ENCODE data around the gene PLCL1.

Gene PLCL1

DNA sequence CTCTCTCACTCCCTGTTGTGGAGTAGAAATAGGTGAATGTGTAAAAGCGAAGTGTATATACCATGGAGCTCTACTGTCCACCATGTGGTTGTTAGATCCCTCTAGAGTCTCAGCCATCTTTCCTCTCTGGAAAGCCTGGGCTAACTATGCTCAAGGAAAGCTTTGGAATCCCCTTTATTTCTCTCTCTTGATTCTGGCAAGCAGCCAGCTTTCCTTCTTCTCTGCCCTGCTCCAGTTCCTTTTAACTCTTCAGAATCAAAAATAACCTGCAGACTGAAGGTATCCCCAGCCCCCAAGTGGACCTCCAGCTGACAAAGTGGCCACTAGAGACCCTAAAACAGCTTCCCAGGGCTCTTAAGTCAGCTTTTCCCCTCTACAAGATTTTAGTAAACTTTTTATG, 381.9 kb downstream of the PLCL1 start:
- Histone ChIP-seq H3K27ac (ENCODE audit: low read depth, low read length, poor library complexity, severe bottlenecking) (no peak overlapping the region), H3K27me3 (ENCODE audit: insufficient read depth, low read length) (no peaks in the 10 kb centered on the region), H3K4me1 (ENCODE audit: insufficient read depth, low read length, severe bottlenecking) (no peaks in the 10 kb centered on the region), H3K9ac (ENCODE audit: low read length) (no peak overlapping the region), H3F3A (ENCODE audit: insufficient read depth, low read length) (no peaks in the 10 kb centered on the region), H2AFZ (ENCODE audit: low read length) (no peak overlapping the region), H3K79me2 (ENCODE audit: insufficient read depth, low read length) (no peaks in the 10 kb centered on the region), H3K4me3 (ENCODE audit: low read depth, low read length, poor library complexity, severe bottlenecking) (no peak overlapping the region), H3K36me3 (ENCODE audit: insufficient read depth, low read length) (no peaks in the 10 kb centered on the region), H3K9me2 (ENCODE audit: low read depth, low read length) (no peaks in the 10 kb centered on the region), H3K4me2 (ENCODE audit: low read length) (no peak overlapping the region), H3K9me3 (ENCODE audit: low read length) (no peaks in the 10 kb centered on the region), H4K20me1 (ENCODE audit: insufficient read depth, low read length) (no peaks in the 10 kb centered on the region)
- TF ChIP-seq, protein P1, sequence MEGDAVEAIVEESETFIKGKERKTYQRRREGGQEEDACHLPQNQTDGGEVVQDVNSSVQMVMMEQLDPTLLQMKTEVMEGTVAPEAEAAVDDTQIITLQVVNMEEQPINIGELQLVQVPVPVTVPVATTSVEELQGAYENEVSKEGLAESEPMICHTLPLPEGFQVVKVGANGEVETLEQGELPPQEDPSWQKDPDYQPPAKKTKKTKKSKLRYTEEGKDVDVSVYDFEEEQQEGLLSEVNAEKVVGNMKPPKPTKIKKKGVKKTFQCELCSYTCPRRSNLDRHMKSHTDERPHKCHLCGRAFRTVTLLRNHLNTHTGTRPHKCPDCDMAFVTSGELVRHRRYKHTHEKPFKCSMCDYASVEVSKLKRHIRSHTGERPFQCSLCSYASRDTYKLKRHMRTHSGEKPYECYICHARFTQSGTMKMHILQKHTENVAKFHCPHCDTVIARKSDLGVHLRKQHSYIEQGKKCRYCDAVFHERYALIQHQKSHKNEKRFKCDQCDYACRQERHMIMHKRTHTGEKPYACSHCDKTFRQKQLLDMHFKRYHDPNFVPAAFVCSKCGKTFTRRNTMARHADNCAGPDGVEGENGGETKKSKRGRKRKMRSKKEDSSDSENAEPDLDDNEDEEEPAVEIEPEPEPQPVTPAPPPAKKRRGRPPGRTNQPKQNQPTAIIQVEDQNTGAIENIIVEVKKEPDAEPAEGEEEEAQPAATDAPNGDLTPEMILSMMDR (IDR thresholded peaks at IDR 0.05; ENCODE audit: low read length), result no peak
- TF ChIP-seq EZH2 (IDR thresholded peaks at IDR 0.05; ENCODE audit: borderline replicate concordance, low read length), result no peak

DNA sequence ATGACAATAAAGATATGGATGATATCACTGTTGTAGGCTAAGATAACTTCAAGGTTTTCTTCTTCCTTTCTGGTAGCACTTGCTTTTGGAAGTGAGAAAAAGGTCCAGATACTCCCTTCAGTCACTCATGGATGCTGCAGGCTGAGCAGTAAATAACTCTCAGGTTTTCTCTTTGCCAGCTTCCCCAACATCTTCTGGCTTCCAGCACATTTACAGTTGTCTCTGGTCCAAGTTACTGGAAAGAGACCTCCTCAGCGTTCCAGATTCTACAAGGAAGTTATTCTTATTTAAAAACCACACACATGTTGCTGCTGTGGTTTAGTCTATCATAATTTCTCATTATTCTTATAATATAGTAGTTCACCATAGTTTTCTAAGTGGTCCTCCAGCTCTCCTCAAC, 383.4 kb downstream of the PLCL1 start:
- no peaks in the 10 kb centered on the region for H3K9me2 ChIP-seq (ENCODE audit: low read depth, low read length)
- no peaks in the 10 kb centered on the region for H4K20me1 ChIP-seq (ENCODE audit: insufficient read depth, low read length)
- no peak overlapping the region for H2AFZ ChIP-seq (ENCODE audit: low read length)
- no peaks in the 10 kb centered on the region for H3K27me3 ChIP-seq (ENCODE audit: insufficient read depth, low read length)
- H3K79me2 ChIP-seq (ENCODE audit: insufficient read depth, low read length), result no peaks in the 10 kb centered on the region
- TF ChIP-seq, protein P1 (IDR thresholded peaks at IDR 0.05; ENCODE audit: low read length), result no peak
- no peaks in the 10 kb centered on the region for H3K9me3 ChIP-seq (ENCODE audit: low read length)
- no peak overlapping the region for H3K9ac ChIP-seq (ENCODE audit: low read length)
- H3K4me1 ChIP-seq (ENCODE audit: insufficient read depth, low read length, severe bottlenecking), result no peaks in the 10 kb centered on the region
- H3K4me2 ChIP-seq (ENCODE audit: low read length), result no peak overlapping the region
- H3K27ac ChIP-seq (ENCODE audit: low read depth, low read length, poor library complexity, severe bottlenecking), result no peak overlapping the region
- H3K36me3 ChIP-seq (ENCODE audit: insufficient read depth, low read length), result no peaks in the 10 kb centered on the region
- no peaks in the 10 kb centered on the region for H3F3A ChIP-seq (ENCODE audit: insufficient read depth, low read length)
- no peak overlapping the region for H3K4me3 ChIP-seq (ENCODE audit: low read depth, low read length, poor library complexity, severe bottlenecking)

DNA sequence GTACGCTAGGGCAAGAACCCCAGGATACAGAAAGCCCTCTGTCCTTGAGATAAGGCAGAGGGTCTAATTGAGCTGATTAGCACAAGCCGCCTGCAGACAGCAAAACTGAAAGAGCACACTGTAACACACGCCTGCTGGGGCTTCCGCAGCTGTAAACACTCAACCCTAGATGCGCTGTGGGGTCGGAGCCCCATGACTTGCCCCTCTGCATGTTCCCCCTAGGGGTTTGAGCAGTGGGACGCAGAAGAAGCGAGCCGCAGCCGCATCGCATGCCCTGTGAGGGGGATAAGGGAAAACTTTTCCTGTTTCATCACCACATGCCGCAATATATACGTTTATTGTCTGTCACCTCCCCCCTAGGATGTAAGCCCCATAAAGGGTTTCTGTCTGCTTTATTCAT, 384.6 kb downstream of the PLCL1 start:
- H3K9ac ChIP-seq (ENCODE audit: low read length), result no peak overlapping the region
- no peaks in the 10 kb centered on the region for H3K27me3 ChIP-seq (ENCODE audit: insufficient read depth, low read length)
- no peaks in the 10 kb centered on the region for H3K9me2 ChIP-seq (ENCODE audit: low read depth, low read length)
- H3K4me2 ChIP-seq (ENCODE audit: low read length), result no peak overlapping the region
- H3K79me2 ChIP-seq (ENCODE audit: insufficient read depth, low read length), result no peaks in the 10 kb centered on the region
- H3K4me3 ChIP-seq (ENCODE audit: low read depth, low read length, poor library complexity, severe bottlenecking), result no peak overlapping the region
- no peaks in the 10 kb centered on the region for H3K4me1 ChIP-seq (ENCODE audit: insufficient read depth, low read length, severe bottlenecking)
- H2AFZ ChIP-seq (ENCODE audit: low read length), result no peak overlapping the region
- no peaks in the 10 kb centered on the region for H3K9me3 ChIP-seq (ENCODE audit: low read length)
- no peaks in the 10 kb centered on the region for H3K36me3 ChIP-seq (ENCODE audit: insufficient read depth, low read length)
- H4K20me1 ChIP-seq (ENCODE audit: insufficient read depth, low read length), result no peaks in the 10 kb centered on the region
- TF ChIP-seq EZH2 (IDR thresholded peaks at IDR 0.05; ENCODE audit: borderline replicate concordance, low read length), result no peak
- TF ChIP-seq, protein P1 (IDR thresholded peaks at IDR 0.05; ENCODE audit: low read length), result no peak
- H3F3A ChIP-seq (ENCODE audit: insufficient read depth, low read length), result no peaks in the 10 kb centered on the region
- no peak overlapping the region for H3K27ac ChIP-seq (ENCODE audit: low read depth, low read length, poor library complexity, severe bottlenecking)
